Measurements from ENCODE around the gene TANK. TPM values are rescaled to one million over a fixed set of nuclear protein-coding genes. Genes with fewer than 3 reads are reported as not detected.

TANK gene
- total RNA-seq, 4 donors from 2014 or later: 57.0 to 76.1 (median 69.7) TPM

DNA sequence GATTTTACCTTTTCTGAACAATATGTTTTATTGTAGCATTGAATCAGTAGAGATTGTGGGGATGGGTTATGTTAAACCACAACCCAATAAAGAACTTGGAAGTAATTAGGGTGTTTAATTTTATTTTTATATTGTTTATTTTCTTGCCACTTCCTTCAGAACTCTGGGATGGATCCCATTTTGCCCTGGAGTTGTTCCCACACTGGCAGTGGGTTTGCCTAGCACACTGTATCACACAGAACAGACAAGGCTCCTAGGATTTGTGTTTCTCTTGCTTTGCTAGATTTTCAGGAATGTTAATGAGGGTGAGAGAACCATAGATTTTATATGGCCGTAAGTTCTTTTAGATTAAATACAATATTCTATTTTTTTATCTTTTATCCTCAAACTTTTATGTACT, 59.0 kb downstream of the TANK start:
- Histone ChIP-seq H3K9me3 (no peaks in the 10 kb centered on the region), H3K4me1 (peaks cover 0 to 10% (median 3%) of the 10 kb centered on the region in 4 donors), H3K4me3 (no peak overlapping the region), H3K27ac (replicated peaks in 1 of 4) (no peak overlapping the region), H3K36me3 (peaks cover 0 to 8% (median 0%) of the 10 kb centered on the region in 4 donors), H3K27me3 (no peaks in the 10 kb centered on the region)
- intact Hi-C loops (cut with DNase I): no loop called here
- no peak for DNase-seq (ENCODE audit: extremely low spot score)
- 90% methylated on average over 1 of the region's 1 CpG for WGBS
- TF ChIP-seq POLR2AphosphoS5 (IDR thresholded peaks at IDR 0.05) (no peak), POLR2A (IDR thresholded peaks at IDR 0.05; ENCODE audit: low read depth) (no peak), EP300 (IDR thresholded peaks at IDR 0.05) (no peak)
- TF ChIP-seq, protein P1, sequence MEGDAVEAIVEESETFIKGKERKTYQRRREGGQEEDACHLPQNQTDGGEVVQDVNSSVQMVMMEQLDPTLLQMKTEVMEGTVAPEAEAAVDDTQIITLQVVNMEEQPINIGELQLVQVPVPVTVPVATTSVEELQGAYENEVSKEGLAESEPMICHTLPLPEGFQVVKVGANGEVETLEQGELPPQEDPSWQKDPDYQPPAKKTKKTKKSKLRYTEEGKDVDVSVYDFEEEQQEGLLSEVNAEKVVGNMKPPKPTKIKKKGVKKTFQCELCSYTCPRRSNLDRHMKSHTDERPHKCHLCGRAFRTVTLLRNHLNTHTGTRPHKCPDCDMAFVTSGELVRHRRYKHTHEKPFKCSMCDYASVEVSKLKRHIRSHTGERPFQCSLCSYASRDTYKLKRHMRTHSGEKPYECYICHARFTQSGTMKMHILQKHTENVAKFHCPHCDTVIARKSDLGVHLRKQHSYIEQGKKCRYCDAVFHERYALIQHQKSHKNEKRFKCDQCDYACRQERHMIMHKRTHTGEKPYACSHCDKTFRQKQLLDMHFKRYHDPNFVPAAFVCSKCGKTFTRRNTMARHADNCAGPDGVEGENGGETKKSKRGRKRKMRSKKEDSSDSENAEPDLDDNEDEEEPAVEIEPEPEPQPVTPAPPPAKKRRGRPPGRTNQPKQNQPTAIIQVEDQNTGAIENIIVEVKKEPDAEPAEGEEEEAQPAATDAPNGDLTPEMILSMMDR (IDR thresholded peaks at IDR 0.05): no peak

DNA sequence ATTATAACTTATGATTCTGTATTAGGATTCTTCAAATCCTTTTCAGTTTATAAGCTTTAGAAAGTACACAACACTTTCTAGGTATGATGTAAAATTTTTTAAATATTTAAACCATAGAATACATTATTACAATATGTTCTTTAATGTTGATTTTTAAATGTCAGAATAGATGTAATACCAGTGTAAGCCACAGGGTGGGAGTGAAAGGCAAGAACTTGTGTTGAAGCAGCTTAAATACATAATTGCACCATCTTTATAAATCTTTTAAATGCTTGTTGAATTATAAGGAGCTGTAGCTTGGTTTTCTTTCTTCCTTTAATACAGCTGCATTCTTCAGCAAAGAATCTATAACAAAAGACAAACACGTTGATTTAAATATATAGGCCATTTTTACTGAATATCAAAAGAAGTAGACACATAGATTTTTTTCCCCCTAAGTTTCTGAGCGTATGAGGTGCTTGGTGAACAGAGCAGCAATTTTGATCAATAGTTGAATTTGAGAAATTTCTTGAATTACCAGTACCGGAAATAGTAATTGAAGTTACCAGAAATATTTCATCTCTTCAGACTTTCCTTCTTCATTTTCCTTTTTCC, 63.0 kb downstream of the TANK start:
- Histone ChIP-seq H3K4me1 (peaks cover 0 to 10% (median 3%) of the 10 kb centered on the region in 4 donors), H3K9me3 (no peaks in the 10 kb centered on the region), H3K27ac (replicated peaks in 1 of 4) (no peak overlapping the region), H3K27me3 (no peaks in the 10 kb centered on the region), H3K36me3 (peaks cover 0 to 33% (median 22%) of the 10 kb centered on the region in 4 donors), H3K4me3 (no peak overlapping the region)
- DNase-seq (ENCODE audit: extremely low spot score): no peak
- WGBS: 77% methylated on average over 3 of the region's 3 CpGs
- intact Hi-C loops (cut with DNase I): loop anchor here (2.0 kb wide), 1 partner anchor 48 kb away; no protein-coding TSS in a partner anchor
- TF ChIP-seq, protein P1 (IDR thresholded peaks at IDR 0.05): peak; percentile 71 to 81 (median 74)
- TF ChIP-seq POLR2A (IDR thresholded peaks at IDR 0.05; ENCODE audit: low read depth): no peak

DNA sequence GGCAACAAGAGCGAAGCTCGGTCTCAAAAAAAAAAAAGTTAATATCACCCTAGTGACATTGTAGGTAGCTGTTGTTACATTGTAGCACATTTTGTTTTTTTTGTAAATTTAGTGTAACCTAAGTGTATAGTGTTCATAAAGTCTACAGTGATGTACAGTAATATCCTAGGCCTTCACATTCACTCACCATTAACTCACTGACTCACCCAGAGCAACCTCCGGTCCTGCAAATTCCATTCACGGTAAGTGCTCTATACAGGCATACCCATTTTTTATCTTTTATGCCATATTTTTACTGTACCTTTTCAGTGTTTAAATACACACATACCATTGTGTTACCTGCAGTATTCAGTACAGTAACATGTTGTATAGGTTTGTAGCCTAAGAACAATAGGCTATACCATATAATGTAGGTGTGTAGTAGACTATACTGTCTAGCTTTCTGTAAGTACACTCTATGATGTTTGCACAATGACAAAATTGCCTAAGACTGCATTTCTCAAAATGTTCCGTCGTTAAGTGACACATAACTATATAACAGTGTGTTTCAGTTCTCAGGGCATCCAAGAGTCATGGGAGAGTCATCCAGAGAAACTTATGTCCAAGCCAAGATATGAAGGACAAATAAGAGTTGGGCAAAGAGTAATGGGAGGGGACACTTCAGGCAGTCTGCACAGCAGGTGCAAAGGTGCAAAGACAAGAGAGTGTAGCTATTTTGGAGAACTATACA, 68.4 kb downstream of the TANK start:
- DNase-seq (ENCODE audit: extremely low spot score): no peak
- no peaks in the 10 kb centered on the region for H3K27me3 ChIP-seq
- peaks cover 14 to 60% (median 42%) of the 10 kb centered on the region in 4 donors for H3K36me3 ChIP-seq
- no peak overlapping the region for H3K4me3 ChIP-seq
- intact Hi-C loops (cut with DNase I): no loop called here
- TF ChIP-seq, protein P1 (IDR thresholded peaks at IDR 0.05): no peak
- TF ChIP-seq EP300 (IDR thresholded peaks at IDR 0.05) (no peak), POLR2A (IDR thresholded peaks at IDR 0.05; ENCODE audit: low read depth) (no peak)
- H3K9me3 ChIP-seq: no peaks in the 10 kb centered on the region
- H3K4me1 ChIP-seq: no peaks in the 10 kb centered on the region
- WGBS: 95% methylated on average over 6 of the region's 6 CpGs
- H3K27ac ChIP-seq (replicated peaks in 1 of 4): no peak overlapping the region

DNA sequence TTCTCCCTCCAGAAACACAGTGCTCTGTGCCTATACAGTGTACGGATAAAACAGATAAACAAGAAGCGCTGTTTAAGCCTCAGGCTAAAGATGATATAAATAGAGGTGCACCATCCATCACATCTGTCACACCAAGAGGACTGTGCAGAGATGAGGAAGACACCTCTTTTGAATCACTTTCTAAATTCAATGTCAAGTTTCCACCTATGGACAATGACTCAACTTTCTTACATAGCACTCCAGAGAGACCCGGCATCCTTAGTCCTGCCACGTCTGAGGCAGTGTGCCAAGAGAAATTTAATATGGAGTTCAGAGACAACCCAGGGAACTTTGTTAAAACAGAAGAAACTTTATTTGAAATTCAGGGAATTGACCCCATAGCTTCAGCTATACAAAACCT, 70.7 kb downstream of the TANK start:
- no peaks in the 10 kb centered on the region for H3K4me1 ChIP-seq
- no peak overlapping the region for H3K27ac ChIP-seq (replicated peaks in 1 of 4)
- H3K9me3 ChIP-seq: no peaks in the 10 kb centered on the region
- H3K27me3 ChIP-seq: no peaks in the 10 kb centered on the region
- peaks cover 14 to 50% (median 33%) of the 10 kb centered on the region in 4 donors for H3K36me3 ChIP-seq
- DNase-seq (ENCODE audit: extremely low spot score): no peak
- no peak overlapping the region for H3K4me3 ChIP-seq
- intact Hi-C loops (cut with DNase I): no loop called here
- WGBS: 51% methylated on average over 4 of the region's 4 CpGs
- no peak for TF ChIP-seq EP300 (IDR thresholded peaks at IDR 0.05)
- TF ChIP-seq POLR2A (IDR thresholded peaks at IDR 0.05; ENCODE audit: low read depth): no peak
- no peak for TF ChIP-seq POLR2AphosphoS5 (IDR thresholded peaks at IDR 0.05)

DNA sequence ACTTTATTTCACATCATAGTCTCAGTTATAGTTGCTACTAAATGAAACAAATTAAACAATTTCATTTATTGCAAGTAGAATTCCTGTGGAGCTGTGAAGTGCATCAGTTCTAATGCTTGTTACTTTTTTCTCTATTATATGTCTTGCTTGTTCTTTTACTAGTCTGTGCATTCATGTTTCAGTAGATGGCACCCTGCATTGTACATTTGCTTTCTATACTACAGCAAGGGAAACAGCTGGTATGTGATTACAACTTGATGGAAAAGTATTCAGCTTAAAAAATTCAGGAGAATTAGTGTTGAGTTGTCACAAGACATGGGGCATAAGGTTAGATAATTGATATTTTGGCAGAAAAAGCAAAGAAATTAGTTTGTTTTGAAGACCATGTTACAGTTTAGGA, 72.3 kb downstream of the TANK start:
- H3K27ac ChIP-seq (replicated peaks in 1 of 4): no peak overlapping the region
- TF ChIP-seq POLR2A (IDR thresholded peaks at IDR 0.05; ENCODE audit: low read depth) (no peak), EP300 (IDR thresholded peaks at IDR 0.05) (no peak), POLR2AphosphoS5 (IDR thresholded peaks at IDR 0.05) (no peak)
- TF ChIP-seq, protein P1 (IDR thresholded peaks at IDR 0.05): no peak
- no peaks in the 10 kb centered on the region for H3K9me3 ChIP-seq
- peaks cover 5 to 10% (median 7%) of the 10 kb centered on the region in 4 donors for H3K4me1 ChIP-seq
- no peak overlapping the region for H3K4me3 ChIP-seq
- intact Hi-C loops (cut with DNase I): no loop called here
- peaks cover 14 to 43% (median 29%) of the 10 kb centered on the region in 4 donors for H3K36me3 ChIP-seq
- no peaks in the 10 kb centered on the region for H3K27me3 ChIP-seq
- DNase-seq (ENCODE audit: extremely low spot score): no peak

Measured in esophagus muscularis mucosa (tissue), 4 donors.